Stomach (tissue), 4 donors: Measurements from ENCODE around the gene DTD2.

Experiments used
- EP300 ChIP-seq: sonication (generic); formaldehyde crosslinking; IDR thresholded peaks from one replicate; pipeline ENCODE4 v1.6.1; 2017; ENCODE audit warnings: antibody characterized with exemption
- TF ChIP-seq, protein P1 (sequence below), 7 experiments: fragments of 450-650 bp in 4 of 7; fragments of 200-600 bp in 3 of 7; sonication (generic) in 3 of 7; IDR thresholded peaks; one replicate each; pipeline ENCODE4 v1.5.1; 2016 to 2019; ENCODE audit warnings: antibody characterized with exemption in 7 of 7, control low read depth in 2 of 7, mild to moderate bottlenecking in 1 of 7

DNA sequence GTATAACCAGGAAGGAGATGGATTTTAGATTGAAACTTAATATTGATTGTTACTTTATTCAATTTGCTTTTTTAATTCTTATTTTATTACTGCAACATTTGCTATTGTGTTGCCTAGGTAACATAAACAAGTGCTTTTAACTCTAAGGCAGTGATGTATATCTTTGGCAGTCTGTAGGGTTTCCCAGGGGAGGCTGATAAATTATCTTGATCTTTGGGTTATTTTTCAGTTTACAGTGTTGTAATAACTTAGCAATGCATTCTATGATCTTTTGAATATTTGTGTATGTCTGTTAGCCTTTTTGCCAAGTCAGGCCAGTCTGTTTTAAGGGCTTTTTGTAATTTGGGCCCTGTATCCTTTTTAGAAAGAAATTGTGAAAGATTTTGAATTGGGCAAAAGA lies 7.8 kb upstream of the DTD2 start:
- TF ChIP-seq, protein P1, sequence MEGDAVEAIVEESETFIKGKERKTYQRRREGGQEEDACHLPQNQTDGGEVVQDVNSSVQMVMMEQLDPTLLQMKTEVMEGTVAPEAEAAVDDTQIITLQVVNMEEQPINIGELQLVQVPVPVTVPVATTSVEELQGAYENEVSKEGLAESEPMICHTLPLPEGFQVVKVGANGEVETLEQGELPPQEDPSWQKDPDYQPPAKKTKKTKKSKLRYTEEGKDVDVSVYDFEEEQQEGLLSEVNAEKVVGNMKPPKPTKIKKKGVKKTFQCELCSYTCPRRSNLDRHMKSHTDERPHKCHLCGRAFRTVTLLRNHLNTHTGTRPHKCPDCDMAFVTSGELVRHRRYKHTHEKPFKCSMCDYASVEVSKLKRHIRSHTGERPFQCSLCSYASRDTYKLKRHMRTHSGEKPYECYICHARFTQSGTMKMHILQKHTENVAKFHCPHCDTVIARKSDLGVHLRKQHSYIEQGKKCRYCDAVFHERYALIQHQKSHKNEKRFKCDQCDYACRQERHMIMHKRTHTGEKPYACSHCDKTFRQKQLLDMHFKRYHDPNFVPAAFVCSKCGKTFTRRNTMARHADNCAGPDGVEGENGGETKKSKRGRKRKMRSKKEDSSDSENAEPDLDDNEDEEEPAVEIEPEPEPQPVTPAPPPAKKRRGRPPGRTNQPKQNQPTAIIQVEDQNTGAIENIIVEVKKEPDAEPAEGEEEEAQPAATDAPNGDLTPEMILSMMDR (IDR thresholded peaks at IDR 0.05) = no peak
- no peak for TF ChIP-seq EP300
